ENCODE measurements around the gene KLK3. TPM values are rescaled to one million over a fixed set of nuclear protein-coding genes. Genes with fewer than 3 reads are reported as not detected.
A peak's percentile ranks its signal among the peaks of the same experiment; 100 is the strongest.

KLK3 gene
- total and polyA plus RNA-seq, 2 experiments from 2014 or later: 0.19 TPM; not detected in 1

GRCh38 chr19:50857366-50857765 lies 2.7 kb downstream of the KLK3 start:
- no peak overlapping the region for H3K4me3 ChIP-seq
- no peak for DNase-seq (ENCODE audit: low spot score)
- no peak overlapping the region for H3K4me2 ChIP-seq
- H3K27me3 ChIP-seq (ENCODE audit: insufficient read depth): no peaks in the 10 kb centered on the region
- H3K27ac ChIP-seq (ENCODE audit: low read depth): no peak overlapping the region
- H3K36me3 ChIP-seq (ENCODE audit: insufficient read depth): no peaks in the 10 kb centered on the region
- 0 out of 2 replicates have a peak, but pooled peaks cover under 1% of the 10 kb centered on the region for H3K9me2 ChIP-seq (ENCODE audit: insufficient read depth)
- H3K79me2 ChIP-seq (replicated peaks; ENCODE audit: insufficient read depth): no peaks in the 10 kb centered on the region
- Mint-ChIP-seq H3K27me3 (ENCODE audit: insufficient read depth, low read depth, poor library complexity) (peaks cover 13% of the 10 kb centered on the region), H3K4me1 (no peaks in the 10 kb centered on the region; the same call in 2 of the 3 replicates), H3K27ac (no peak overlapping the region), H3K9me3 (peaks cover 90% of the 10 kb centered on the region), H3K4me3 (no peak overlapping the region), H3K36me3 (ENCODE audit: low read depth) (peaks cover 40% of the 10 kb centered on the region)
- H2AFZ ChIP-seq: peak overlapping the region; percentile 93
- H4K20me1 ChIP-seq (replicated peaks; ENCODE audit: insufficient read depth): no peaks in the 10 kb centered on the region
- no peaks in the 10 kb centered on the region for H3F3A ChIP-seq (replicated peaks; ENCODE audit: low read depth)
- no peak for ATAC-seq
- TF ChIP-seq REST (IDR thresholded peaks at IDR 0.05; ENCODE audit: unreplicated experiment) (no peak), EZH2phosphoT487 (IDR thresholded peaks at IDR 0.05; ENCODE audit: unreplicated experiment) (no peak), EZH2 (IDR thresholded peaks at IDR 0.05; ENCODE audit: low read depth, unreplicated experiment) (no peak), ZNF331 (CRISPR knock-in tag; IDR thresholded peaks at IDR 0.05; ENCODE audit: low read depth) (no peak), STAT1 (IDR thresholded peaks at IDR 0.05; ENCODE audit: unreplicated experiment) (no peak), NANOG (IDR thresholded peaks at IDR 0.05; ENCODE audit: borderline replicate concordance) (no peak), CREB1 (CRISPR knock-in tag; IDR thresholded peaks at IDR 0.05; ENCODE audit: low read depth) (no peak), ZNF114 (CRISPR knock-in tag; IDR thresholded peaks at IDR 0.05) (no peak), POLR2AphosphoS5 (IDR thresholded peaks at IDR 0.05; ENCODE audit: low read depth) (no peak), JUNB (IDR thresholded peaks at IDR 0.05; ENCODE audit: unreplicated experiment) (no peak), ETS1 (IDR thresholded peaks at IDR 0.05) (no peak)
- TF ChIP-seq, protein P1, sequence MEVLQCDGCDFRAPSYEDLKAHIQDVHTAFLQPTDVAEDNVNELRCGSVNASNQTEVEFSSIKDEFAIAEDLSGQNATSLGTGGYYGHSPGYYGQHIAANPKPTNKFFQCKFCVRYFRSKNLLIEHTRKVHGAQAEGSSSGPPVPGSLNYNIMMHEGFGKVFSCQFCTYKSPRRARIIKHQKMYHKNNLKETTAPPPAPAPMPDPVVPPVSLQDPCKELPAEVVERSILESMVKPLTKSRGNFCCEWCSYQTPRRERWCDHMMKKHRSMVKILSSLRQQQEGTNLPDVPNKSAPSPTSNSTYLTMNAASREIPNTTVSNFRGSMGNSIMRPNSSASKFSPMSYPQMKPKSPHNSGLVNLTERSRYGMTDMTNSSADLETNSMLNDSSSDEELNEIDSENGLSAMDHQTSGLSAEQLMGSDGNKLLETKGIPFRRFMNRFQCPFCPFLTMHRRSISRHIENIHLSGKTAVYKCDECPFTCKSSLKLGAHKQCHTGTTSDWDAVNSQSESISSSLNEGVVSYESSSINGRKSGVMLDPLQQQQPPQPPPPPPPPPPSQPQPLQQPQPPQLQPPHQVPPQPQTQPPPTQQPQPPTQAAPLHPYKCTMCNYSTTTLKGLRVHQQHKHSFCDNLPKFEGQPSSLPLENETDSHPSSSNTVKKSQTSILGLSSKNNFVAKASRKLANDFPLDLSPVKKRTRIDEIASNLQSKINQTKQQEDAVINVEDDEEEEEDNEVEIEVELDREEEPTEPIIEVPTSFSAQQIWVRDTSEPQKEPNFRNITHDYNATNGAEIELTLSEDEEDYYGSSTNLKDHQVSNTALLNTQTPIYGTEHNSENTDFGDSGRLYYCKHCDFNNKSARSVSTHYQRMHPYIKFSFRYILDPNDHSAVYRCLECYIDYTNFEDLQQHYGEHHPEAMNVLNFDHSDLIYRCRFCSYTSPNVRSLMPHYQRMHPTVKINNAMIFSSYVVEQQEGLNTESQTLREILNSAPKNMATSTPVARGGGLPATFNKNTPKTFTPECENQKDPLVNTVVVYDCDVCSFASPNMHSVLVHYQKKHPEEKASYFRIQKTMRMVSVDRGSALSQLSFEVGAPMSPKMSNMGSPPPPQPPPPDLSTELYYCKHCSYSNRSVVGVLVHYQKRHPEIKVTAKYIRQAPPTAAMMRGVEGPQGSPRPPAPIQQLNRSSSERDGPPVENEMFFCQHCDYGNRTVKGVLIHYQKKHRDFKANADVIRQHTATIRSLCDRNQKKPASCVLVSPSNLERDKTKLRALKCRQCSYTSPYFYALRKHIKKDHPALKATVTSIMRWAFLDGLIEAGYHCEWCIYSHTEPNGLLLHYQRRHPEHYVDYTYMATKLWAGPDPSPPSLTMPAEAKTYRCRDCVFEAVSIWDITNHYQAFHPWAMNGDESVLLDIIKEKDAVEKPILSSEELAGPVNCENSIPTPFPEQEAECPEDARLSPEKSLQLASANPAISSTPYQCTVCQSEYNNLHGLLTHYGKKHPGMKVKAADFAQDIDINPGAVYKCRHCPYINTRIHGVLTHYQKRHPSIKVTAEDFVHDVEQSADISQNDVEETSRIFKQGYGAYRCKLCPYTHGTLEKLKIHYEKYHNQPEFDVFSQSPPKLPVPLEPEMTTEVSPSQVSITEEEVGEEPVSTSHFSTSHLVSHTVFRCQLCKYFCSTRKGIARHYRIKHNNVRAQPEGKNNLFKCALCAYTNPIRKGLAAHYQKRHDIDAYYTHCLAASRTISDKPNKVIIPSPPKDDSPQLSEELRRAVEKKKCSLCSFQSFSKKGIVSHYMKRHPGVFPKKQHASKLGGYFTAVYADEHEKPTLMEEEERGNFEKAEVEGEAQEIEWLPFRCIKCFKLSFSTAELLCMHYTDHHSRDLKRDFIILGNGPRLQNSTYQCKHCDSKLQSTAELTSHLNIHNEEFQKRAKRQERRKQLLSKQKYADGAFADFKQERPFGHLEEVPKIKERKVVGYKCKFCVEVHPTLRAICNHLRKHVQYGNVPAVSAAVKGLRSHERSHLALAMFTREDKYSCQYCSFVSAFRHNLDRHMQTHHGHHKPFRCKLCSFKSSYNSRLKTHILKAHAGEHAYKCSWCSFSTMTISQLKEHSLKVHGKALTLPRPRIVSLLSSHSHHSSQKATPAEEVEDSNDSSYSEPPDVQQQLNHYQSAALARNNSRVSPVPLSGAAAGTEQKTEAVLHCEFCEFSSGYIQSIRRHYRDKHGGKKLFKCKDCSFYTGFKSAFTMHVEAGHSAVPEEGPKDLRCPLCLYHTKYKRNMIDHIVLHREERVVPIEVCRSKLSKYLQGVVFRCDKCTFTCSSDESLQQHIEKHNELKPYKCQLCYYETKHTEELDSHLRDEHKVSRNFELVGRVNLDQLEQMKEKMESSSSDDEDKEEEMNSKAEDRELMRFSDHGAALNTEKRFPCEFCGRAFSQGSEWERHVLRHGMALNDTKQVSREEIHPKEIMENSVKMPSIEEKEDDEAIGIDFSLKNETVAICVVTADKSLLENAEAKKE (CRISPR knock-in tag; IDR thresholded peaks at IDR 0.05): no peak
- TF ChIP-seq, protein P2, sequence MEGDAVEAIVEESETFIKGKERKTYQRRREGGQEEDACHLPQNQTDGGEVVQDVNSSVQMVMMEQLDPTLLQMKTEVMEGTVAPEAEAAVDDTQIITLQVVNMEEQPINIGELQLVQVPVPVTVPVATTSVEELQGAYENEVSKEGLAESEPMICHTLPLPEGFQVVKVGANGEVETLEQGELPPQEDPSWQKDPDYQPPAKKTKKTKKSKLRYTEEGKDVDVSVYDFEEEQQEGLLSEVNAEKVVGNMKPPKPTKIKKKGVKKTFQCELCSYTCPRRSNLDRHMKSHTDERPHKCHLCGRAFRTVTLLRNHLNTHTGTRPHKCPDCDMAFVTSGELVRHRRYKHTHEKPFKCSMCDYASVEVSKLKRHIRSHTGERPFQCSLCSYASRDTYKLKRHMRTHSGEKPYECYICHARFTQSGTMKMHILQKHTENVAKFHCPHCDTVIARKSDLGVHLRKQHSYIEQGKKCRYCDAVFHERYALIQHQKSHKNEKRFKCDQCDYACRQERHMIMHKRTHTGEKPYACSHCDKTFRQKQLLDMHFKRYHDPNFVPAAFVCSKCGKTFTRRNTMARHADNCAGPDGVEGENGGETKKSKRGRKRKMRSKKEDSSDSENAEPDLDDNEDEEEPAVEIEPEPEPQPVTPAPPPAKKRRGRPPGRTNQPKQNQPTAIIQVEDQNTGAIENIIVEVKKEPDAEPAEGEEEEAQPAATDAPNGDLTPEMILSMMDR (conservative IDR thresholded peaks at IDR 0.05; ENCODE audit: low read depth in 2 of 2): no peak
- peaks cover 12% of the 10 kb centered on the region for H3K4me1 ChIP-seq (ENCODE audit: insufficient read depth)

Measured in GM23338 (cell line).